OCI-LY7 (cell line): ENCODE measurements around the gene PAX2. TPM values are rescaled to one million over a fixed set of nuclear protein-coding genes. Genes with fewer than 3 reads are reported as not detected.

Experiments
- BruUV-seq: library from RNA; stranded (reverse); fragments of 400-500 nt; replicated peaks from 2 replicates; lab custom pipeline; 2021; lab: Mats Ljungman, UMichigan
- CTCF ChIA-PET: fragments of 300-600 bp; sonication (Branson Sonifier 250); formaldehyde crosslinking; loops from one replicate; lab custom pipeline; 2022; ENCODE audit warnings: antibody characterized with exemption; ENCODE audit not compliant: unreplicated experiment; lab: Charles Lee
- POLR2A ChIA-PET: fragments of 300-600 bp; sonication (Branson Sonifier 250); formaldehyde crosslinking; loops from one replicate; lab custom pipeline; 2022; ENCODE audit warnings: antibody characterized with exemption; lab: Charles Lee
- DNase-seq: peaks from one replicate; pipeline ENCODE4 v3.0.0-alpha.2; 2015; ENCODE audit warnings: low spot score
- H2AFZ ChIP-seq: fragments of 200-600 bp; sonication (generic), shearing (Covaris generic); 2 replicates; pipeline ENCODE4 v1.6.1; 2014; ENCODE audit warnings: mild to moderate bottlenecking, antibody characterized with exemption, low read length, moderate library complexity
- H3K27ac ChIP-seq: fragments of 200-600 bp; sonication (generic); 2 replicates; pipeline ENCODE4 v1.5.1; 2014; ENCODE audit warnings: mixed run types, low read depth, mild to moderate bottlenecking, moderate library complexity, low read length, inconsistent platforms; ENCODE audit not compliant: poor library complexity, severe bottlenecking
- H3K36me3 ChIP-seq: fragments of 200-600 bp; sonication (generic); 2 replicates; pipeline ENCODE4 v1.6.1; 2014; ENCODE audit warnings: mild to moderate bottlenecking, antibody characterized with exemption, low read length, moderate library complexity, mixed read lengths; ENCODE audit not compliant: insufficient read depth
- H3K4me1 ChIP-seq: fragments of 200-600 bp; sonication (generic); 2 replicates; pipeline ENCODE4 v1.5.1; 2014; ENCODE audit warnings: mild to moderate bottlenecking, low read length; ENCODE audit not compliant: insufficient read depth, poor library complexity, severe bottlenecking
- H3K4me2 ChIP-seq: fragments of 200-600 bp; sonication (generic); 2 replicates; pipeline ENCODE4 v1.6.1; 2014; ENCODE audit warnings: mild to moderate bottlenecking, low read length
- H3K4me3 ChIP-seq: fragments of 200-600 bp; sonication (generic); 2 replicates; pipeline ENCODE4 v1.5.1; 2014; ENCODE audit warnings: mild to moderate bottlenecking, low read depth, low read length; ENCODE audit not compliant: poor library complexity, severe bottlenecking
- H3K79me2 ChIP-seq: fragments of 200-600 bp; sonication (generic); 2 replicates; pipeline ENCODE4 v1.6.1; 2016; ENCODE audit warnings: low read depth, mild to moderate bottlenecking, low read length, moderate library complexity, mixed read lengths; ENCODE audit not compliant: insufficient read depth
- H3K9me2 ChIP-seq: fragments of 200-600 bp; sonication (generic); 2 replicates; pipeline ENCODE4 v1.6.1; 2016; ENCODE audit warnings: mild to moderate bottlenecking, low read length, mixed read lengths; ENCODE audit not compliant: insufficient read depth
- H3K9me3 ChIP-seq: fragments of 200-600 bp; sonication (generic); 2 replicates; pipeline ENCODE4 v1.6.1; 2014; ENCODE audit warnings: mild to moderate bottlenecking, mixed run types, low read length, mixed read lengths
- H4K20me1 ChIP-seq: fragments of 200-600 bp; sonication (generic); 2 replicates; pipeline ENCODE4 v1.6.1; 2014; ENCODE audit warnings: mild to moderate bottlenecking, antibody characterized with exemption, low read length, moderate library complexity, mixed read lengths; ENCODE audit not compliant: insufficient read depth
- EZH2phosphoT487 ChIP-seq: fragments of 200-600 bp; sonication (generic); IDR thresholded peaks from 2 replicates; pipeline ENCODE4 v1.6.1; 2018; ENCODE audit warnings: low read depth, borderline replicate concordance, mild to moderate bottlenecking, mixed run types, antibody characterized with exemption, low read length, moderate library complexity, mixed read lengths
- intact Hi-C: fragments of 100-400 bp; cut with micrococcal nuclease; formaldehyde crosslinking; loops from one replicate; pipeline ENCODE4 v1.10.0; 2022; ENCODE audit not compliant: unreplicated experiment
- total RNA-seq, 2 experiments: library from RNA; depleted of rRNA in 1 of 2; stranded (reverse); fragments of >200 nt in 1 of 2; shearing (Covaris generic) in 1 of 2; gene quantifications; 2 replicates each; pipeline ENCODE4 v1.2.3, GENCODE V29; 2014 to 2022
- TF ChIP-seq, protein P1 (sequence below): fragments of 200-600 bp; sonication (generic); conservative IDR thresholded peaks from 2 replicates; pipeline ENCODE4 v1.5.1; 2014; ENCODE audit warnings: mild to moderate bottlenecking, antibody characterized with exemption, low read length, moderate library complexity, mixed read lengths

PAX2 gene
- total RNA-seq, 2 experiments from 2014 or later: not detected

DNA sequence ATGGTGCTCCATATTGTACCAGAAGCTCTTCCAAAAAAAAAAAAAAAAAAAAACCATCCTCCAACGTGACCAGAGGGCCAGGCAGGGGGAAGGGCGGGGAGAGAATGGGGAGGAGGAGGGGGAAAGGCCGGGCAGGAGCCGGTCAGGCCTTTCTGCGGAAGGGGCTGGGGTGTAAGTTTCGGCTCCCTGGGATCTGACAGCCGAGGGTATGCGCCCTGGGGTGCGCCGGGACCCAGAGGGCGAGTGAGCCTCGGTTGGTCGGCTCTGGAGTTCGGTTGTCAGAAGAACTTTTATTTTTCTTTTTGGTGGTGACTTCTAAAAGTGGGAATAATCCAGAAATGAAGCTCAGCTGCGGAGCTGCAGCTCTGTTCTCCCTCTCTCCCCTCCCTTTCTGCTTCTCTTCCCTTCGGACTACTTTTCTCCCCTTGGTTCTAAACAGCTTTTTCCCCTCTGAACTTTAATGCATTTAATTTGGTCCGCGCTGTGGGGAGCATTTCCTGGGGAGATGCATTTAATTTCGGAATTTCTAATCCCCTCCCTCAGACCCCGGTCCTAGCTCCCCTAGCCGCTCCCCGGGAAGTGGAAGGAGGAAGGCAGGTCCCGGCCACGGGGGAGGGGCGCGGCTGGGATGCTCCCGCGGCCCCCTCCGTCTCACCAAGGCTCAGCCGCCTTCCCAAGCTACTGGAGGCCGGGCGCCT lies 3.9 kb upstream of the PAX2 start:
- TF ChIP-seq, protein P1, sequence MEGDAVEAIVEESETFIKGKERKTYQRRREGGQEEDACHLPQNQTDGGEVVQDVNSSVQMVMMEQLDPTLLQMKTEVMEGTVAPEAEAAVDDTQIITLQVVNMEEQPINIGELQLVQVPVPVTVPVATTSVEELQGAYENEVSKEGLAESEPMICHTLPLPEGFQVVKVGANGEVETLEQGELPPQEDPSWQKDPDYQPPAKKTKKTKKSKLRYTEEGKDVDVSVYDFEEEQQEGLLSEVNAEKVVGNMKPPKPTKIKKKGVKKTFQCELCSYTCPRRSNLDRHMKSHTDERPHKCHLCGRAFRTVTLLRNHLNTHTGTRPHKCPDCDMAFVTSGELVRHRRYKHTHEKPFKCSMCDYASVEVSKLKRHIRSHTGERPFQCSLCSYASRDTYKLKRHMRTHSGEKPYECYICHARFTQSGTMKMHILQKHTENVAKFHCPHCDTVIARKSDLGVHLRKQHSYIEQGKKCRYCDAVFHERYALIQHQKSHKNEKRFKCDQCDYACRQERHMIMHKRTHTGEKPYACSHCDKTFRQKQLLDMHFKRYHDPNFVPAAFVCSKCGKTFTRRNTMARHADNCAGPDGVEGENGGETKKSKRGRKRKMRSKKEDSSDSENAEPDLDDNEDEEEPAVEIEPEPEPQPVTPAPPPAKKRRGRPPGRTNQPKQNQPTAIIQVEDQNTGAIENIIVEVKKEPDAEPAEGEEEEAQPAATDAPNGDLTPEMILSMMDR: no peak
- TF ChIP-seq EZH2phosphoT487: no peak
- POLR2A ChIA-PET: interaction anchor here (0.6 kb wide), 3 partner anchors 20 to 631 kb away, joined by 3 read pairs; no protein-coding TSS in a partner anchor
- H3K9me3 ChIP-seq: no peaks in the 10 kb centered on the region

DNA sequence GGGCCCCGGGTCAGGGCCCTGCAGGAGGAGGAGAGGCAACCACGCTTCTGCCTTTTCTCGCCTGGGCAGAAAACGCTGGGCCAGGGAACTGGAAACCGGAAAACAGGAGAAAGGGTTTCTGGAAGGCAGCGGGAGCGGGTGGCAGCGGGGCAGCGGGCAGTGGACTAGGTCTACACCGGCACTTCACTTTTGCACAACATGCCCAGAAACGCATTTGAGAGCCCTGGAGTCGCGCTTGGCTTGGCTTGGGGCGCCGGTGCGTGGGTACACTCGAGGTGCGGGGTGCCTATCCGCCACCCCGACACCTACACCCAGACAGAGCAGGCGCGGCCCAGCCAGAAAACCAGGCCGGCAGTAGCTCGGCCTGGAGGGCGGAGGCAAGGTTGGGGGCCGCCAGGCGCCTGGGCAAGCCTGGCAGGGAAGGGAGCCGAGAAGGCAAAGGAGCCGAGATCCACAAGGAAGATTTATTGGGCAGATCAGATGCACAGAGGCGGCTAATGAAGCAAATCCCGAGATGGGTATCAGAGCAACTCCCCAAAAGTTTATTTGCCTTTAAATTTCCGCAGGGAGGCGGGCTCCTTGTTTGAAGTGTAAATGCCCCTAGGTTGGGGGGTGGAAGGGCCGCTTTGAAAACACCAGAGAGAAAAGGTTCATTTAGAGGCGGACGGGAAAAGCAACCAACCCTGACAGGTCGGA lies 3.2 kb upstream of the PAX2 start:
- no peak overlapping the region for H3K4me3 ChIP-seq
- intact Hi-C loops: loop anchor here (5.0 kb wide), 2 partner anchors 135 to 310 kb away; no protein-coding TSS in a partner anchor
- no peaks in the 10 kb centered on the region for H3K79me2 ChIP-seq
- H3K27ac ChIP-seq: no peak overlapping the region
- H3K9me2 ChIP-seq: no peaks in the 10 kb centered on the region
- BruUV-seq: no TSS peak
- no peaks in the 10 kb centered on the region for H3K36me3 ChIP-seq
- H3K9me3 ChIP-seq: no peaks in the 10 kb centered on the region
- H3K4me1 ChIP-seq: no peaks in the 10 kb centered on the region
- DNase-seq: no peak
- no peak overlapping the region for H2AFZ ChIP-seq
- H4K20me1 ChIP-seq: 0 out of 2 replicates have a peak, but pooled peaks cover 4% of the 10 kb centered on the region
- TF ChIP-seq, protein P1: no peak
- peak; percentile 40; the same call in 1 of the 2 replicates for TF ChIP-seq EZH2phosphoT487
- no peak overlapping the region for H3K4me2 ChIP-seq
- POLR2A ChIA-PET: interaction anchor here (0.6 kb wide), 1 partner anchor 630 kb away, joined by 3 read pairs; no protein-coding TSS in a partner anchor
- CTCF ChIA-PET: no interaction called here

More for the DNA sequence above, 3.9 kb upstream of the PAX2 start:
- Histone ChIP-seq H2AFZ (no peak overlapping the region), H3K27ac (no peak overlapping the region), H3K9me2 (no peaks in the 10 kb centered on the region), H3K36me3 (no peaks in the 10 kb centered on the region), H4K20me1 (0 out of 2 replicates have a peak, but pooled peaks cover 4% of the 10 kb centered on the region), H3K4me2 (no peak overlapping the region), H3K79me2 (no peaks in the 10 kb centered on the region), H3K4me3 (no peak overlapping the region), H3K4me1 (no peaks in the 10 kb centered on the region)
- no TSS peak for BruUV-seq
- no peak for DNase-seq
- CTCF ChIA-PET: no interaction called here
- intact Hi-C loops: loop anchor here (5.0 kb wide), 2 partner anchors 136 to 309 kb away; no protein-coding TSS in a partner anchor
